Mucosa of descending colon (tissue), 3 donors: Measurements from ENCODE around the gene VWA1. TPM values are rescaled to one million over a fixed set of nuclear protein-coding genes. Genes with fewer than 3 reads are reported as not detected.
"Not testable (repeated sequence)": the region's sequence is repeated elsewhere in the genome, so short reads cannot be mapped to it uniquely, and the experiment has no call there.

Experiments used
- ATAC-seq: fragments of 200-7000 bp; cut with Tn5 transposase; one replicate; pipeline ENCODE4 v1.9.1; 2020; ENCODE audit warnings: mild to moderate bottlenecking, moderate library complexity
- DNase-seq, 3 donors: peaks; one replicate each; pipeline ENCODE4 v3.0.0-alpha.2; 2020
- H3K36me3 ChIP-seq: fragments of 200-600 bp; one replicate; pipeline ENCODE4 v1.8.0; 2021; ENCODE audit warnings: low read depth, mild to moderate bottlenecking
- H3K4me1 ChIP-seq: fragments of 200-600 bp; one replicate; pipeline ENCODE4 v1.8.0; 2021; ENCODE audit warnings: low read depth, mild to moderate bottlenecking
- H3K4me3 ChIP-seq: fragments of 200-600 bp; one replicate; pipeline ENCODE4 v1.8.0; 2021; ENCODE audit warnings: mild to moderate bottlenecking
- H3K9me3 ChIP-seq: fragments of 200-600 bp; one replicate; pipeline ENCODE4 v1.8.0; 2021; ENCODE audit warnings: mild to moderate bottlenecking
- CTCF ChIP-seq: fragments of 200-600 bp; IDR thresholded peaks from one replicate; pipeline ENCODE4 v1.8.0; 2022; ENCODE audit warnings: antibody characterized with exemption, mild to moderate bottlenecking
- intact Hi-C, 2 donors: fragments of 100-400 bp; cut with DNase I in 1 of 2; cut with micrococcal nuclease in 1 of 2; formaldehyde crosslinking; loops; one replicate each; pipeline versions ENCODE4 v1.11.0 to v1.11.1; 2022; cut with DNase I, micrococcal nuclease
- total RNA-seq, 3 donors: library from RNA; stranded (reverse); fragmentation: NEBNext Ultra II Directional in 2 of 3; extraction: Animal tissue kit (Norgen Biotek cat#: 25700) in 2 of 3; gene quantifications; one replicate each; pipeline versions ENCODE4 v1.2.1 to v1.2.4, GENCODE V29; 2021 to 2023
- donor health status: DM: no; HTN: no; CAD: no; lungs with moderate emphysema.
- donor health status: DM: no; HTN: no; CAD: no.
- donor health status: DM: no; HTN: yes; CAD: no.

VWA1 gene
- total RNA-seq, 3 donors from 2014 or later: 38.5 to 89.4 (median 74.3) TPM

- TF ChIP-seq CTCF: no peak
Measured at GRCh38 chr1:1482856-1483255, 47.4 kb downstream of the VWA1 start.

GRCh38 chr1:1483714-1484113, 48.2 kb downstream of the VWA1 start:
- DNase-seq: no peak
- H3K9me3 ChIP-seq: no peaks in the 10 kb centered on the region
- no peak overlapping the region for H3K4me3 ChIP-seq
- no peak for TF ChIP-seq CTCF
- peaks cover 8% of the 10 kb centered on the region for H3K36me3 ChIP-seq
- no peaks in the 10 kb centered on the region for H3K4me1 ChIP-seq
- no peak for ATAC-seq
- intact Hi-C loops: no loop called here

More at GRCh38 chr1:1482856-1483255, 47.4 kb downstream of the VWA1 start:
- H3K9me3 ChIP-seq: no peaks in the 10 kb centered on the region
- H3K4me3 ChIP-seq: no peak overlapping the region
- peaks cover 8% of the 10 kb centered on the region for H3K36me3 ChIP-seq
- DNase-seq: no peak
- no peaks in the 10 kb centered on the region for H3K4me1 ChIP-seq
- intact Hi-C loops: no loop called here
- no peak for ATAC-seq

- H3K4me3 ChIP-seq, H3K9me3 ChIP-seq, ATAC-seq, intact Hi-C loops, H3K36me3 ChIP-seq, H3K4me1 ChIP-seq, DNase-seq: not testable (repeated sequence)
Measured at GRCh38 chr1:1484976-1485750, 49.7 kb downstream of the VWA1 start.

- H3K4me3 ChIP-seq, ATAC-seq, H3K4me1 ChIP-seq, H3K36me3 ChIP-seq, DNase-seq, intact Hi-C loops, H3K9me3 ChIP-seq: not testable (repeated sequence)
Measured at GRCh38 chr1:1485755-1486317, 50.3 kb downstream of the VWA1 start.

- DNase-seq: no peak
- intact Hi-C loops: no loop called here
- Histone ChIP-seq H3K4me3 (no peak overlapping the region), H3K36me3 (no peaks in the 10 kb centered on the region), H3K9me3 (peaks cover under 1% of the 10 kb centered on the region), H3K4me1 (no peaks in the 10 kb centered on the region)
- ATAC-seq: no peak
- TF ChIP-seq CTCF: no peak
Measured at GRCh38 chr1:1487701-1488100, 52.2 kb downstream of the VWA1 start.

GRCh38 chr1:1489231-1489630, 53.7 kb downstream of the VWA1 start:
- H3K9me3 ChIP-seq: peaks cover 13% of the 10 kb centered on the region
- H3K36me3 ChIP-seq: no peaks in the 10 kb centered on the region
- DNase-seq (no peak), ATAC-seq (no peak)
- no peaks in the 10 kb centered on the region for H3K4me1 ChIP-seq
- no peak overlapping the region for H3K4me3 ChIP-seq
- intact Hi-C loops: no loop called here
- no peak for TF ChIP-seq CTCF
